Smooth muscle cell (in vitro differentiated cells): Measurements from ENCODE around the gene SUMO4. TPM values are rescaled to one million over a fixed set of nuclear protein-coding genes. Genes with fewer than 3 reads are reported as not detected.
"Not testable (repeated sequence)": the region's sequence is repeated elsewhere in the genome, so short reads cannot be mapped to it uniquely, and the experiment has no call there.

ENCODE experiments used
- DNase-seq: peaks from one replicate; lab custom pipeline; 2025; ENCODE audit not compliant: unreplicated experiment; lab: John Stamatoyannopoulos, UW
- H2AFZ ChIP-seq: fragments of 200-600 bp; sonication (generic); 2 replicates; pipeline ENCODE4 v1.6.0; 2016; ENCODE audit warnings: antibody characterized with exemption, low read depth, mild to moderate bottlenecking
- H3F3A ChIP-seq: fragments of 200-600 bp; sonication (generic); 2 replicates; pipeline ENCODE4 v1.6.0; 2017; ENCODE audit warnings: antibody characterized with exemption, low read depth
- H3K27ac ChIP-seq: fragments of 200-600 bp; sonication (generic); 2 replicates; pipeline ENCODE4 v1.5.1; 2016; ENCODE audit warnings: low read depth, mild to moderate bottlenecking
- H3K27me3 ChIP-seq: fragments of 200-600 bp; sonication (generic); 2 replicates; pipeline ENCODE4 v1.6.1; 2016; ENCODE audit warnings: low read depth, mild to moderate bottlenecking
- H3K36me3 ChIP-seq: fragments of 200-600 bp; sonication (generic); 2 replicates; pipeline ENCODE4 v1.5.1; 2016; ENCODE audit warnings: low read depth
- H3K4me1 ChIP-seq: fragments of 200-600 bp; sonication (generic); 2 replicates; pipeline ENCODE4 v1.5.1; 2016; ENCODE audit warnings: low read depth
- H3K4me2 ChIP-seq: fragments of 200-600 bp; sonication (generic); 2 replicates; pipeline ENCODE4 v1.6.0; 2016; ENCODE audit warnings: mild to moderate bottlenecking
- H3K4me3 ChIP-seq: fragments of 200-600 bp; sonication (generic); 2 replicates; pipeline ENCODE4 v1.5.1; 2016; ENCODE audit warnings: mild to moderate bottlenecking
- H3K79me2 ChIP-seq: fragments of 200-600 bp; sonication (generic); 2 replicates; pipeline ENCODE4 v1.6.0; 2016; ENCODE audit warnings: low read depth, mild to moderate bottlenecking
- H3K9ac ChIP-seq: fragments of 200-600 bp; sonication (generic); 2 replicates; pipeline ENCODE4 v1.6.0; 2016; ENCODE audit warnings: low read depth
- H3K9me3 ChIP-seq: fragments of 200-600 bp; sonication (generic); replicated peaks from 2 replicates; pipeline ENCODE4 v1.5.1; 2016; ENCODE audit warnings: low read depth
- H4K20me1 ChIP-seq: fragments of 200-600 bp; sonication (generic); 2 replicates; pipeline ENCODE4 v1.6.0; 2016; ENCODE audit warnings: low read depth
- WGBS: methylation state at CpG from one replicate; pipeline ENCODE4 v1.1.7; 2016; ENCODE audit warnings: low lambda C conversion rate; 5-methylcytosine and 5-hydroxymethylcytosine counted together
- polyA plus RNA-seq: library from polyadenylated mRNA; unstranded; fragments of >200 nt; fragmentation: Nextera tagmentation; extraction: Ambion mirVana; gene quantifications from 2 replicates; pipeline ENCODE4 v1.2.1, GENCODE V29; 2016
- total RNA-seq: library from RNA; depleted of rRNA; stranded (reverse); fragments of >200 nt; gene quantifications from 2 replicates; pipeline ENCODE4 v1.2.3, GENCODE V29; 2014
- TF ChIP-seq, protein P1 (sequence below): fragments of 200-600 bp; sonication (generic); IDR thresholded peaks from 2 replicates; pipeline ENCODE4 v1.5.1; 2017; ENCODE audit warnings: borderline replicate concordance, mild to moderate bottlenecking, antibody characterized with exemption; ENCODE audit not compliant: insufficient read depth, poor library complexity, severe bottlenecking

SUMO4 gene
- total and polyA plus RNA-seq, 2 experiments from 2014 or later = 0.15 to 1.4 TPM

DNA sequence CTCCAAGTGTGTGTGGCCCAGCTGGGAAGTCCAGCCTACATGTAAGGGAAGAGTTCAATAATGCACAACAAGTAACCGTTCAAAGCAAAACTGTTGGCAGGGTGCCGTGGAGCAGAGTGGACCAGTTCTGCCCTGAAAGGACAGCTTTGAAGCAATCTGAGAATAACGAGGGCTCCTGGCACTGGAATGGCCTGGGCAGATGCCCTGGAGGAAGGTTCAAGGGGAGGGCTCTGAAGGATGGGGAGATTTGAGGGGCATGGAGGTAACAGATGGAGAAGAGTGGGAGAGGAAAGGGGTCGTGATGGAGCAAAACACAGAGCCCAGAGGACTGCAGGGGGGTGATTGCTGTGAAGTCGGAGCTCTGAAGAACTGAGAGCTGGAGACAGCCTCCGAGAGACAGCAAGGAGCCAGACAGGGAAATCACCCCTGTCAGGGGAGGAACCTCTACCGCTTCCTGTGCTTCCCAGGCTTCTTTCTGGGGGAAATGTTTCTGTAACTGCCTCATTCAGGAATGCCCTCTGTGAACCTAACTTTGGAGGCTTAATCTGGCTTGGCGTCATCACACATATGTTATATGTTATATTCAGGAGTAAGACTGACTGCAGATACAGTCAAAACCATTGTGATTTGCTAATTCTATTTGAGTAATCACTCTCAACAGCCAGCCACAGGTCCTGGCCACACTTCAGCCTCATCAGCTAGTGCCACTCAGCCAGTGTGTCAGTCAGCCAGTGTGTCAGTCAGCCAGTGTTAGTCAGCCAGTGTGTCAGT lies 43.5 kb downstream of the SUMO4 start:
- Histone ChIP-seq H3K4me2 (no peak overlapping the region), H3K79me2 (no peaks in the 10 kb centered on the region), H3K9ac (no peak overlapping the region), H3F3A (no peaks in the 10 kb centered on the region), H3K36me3 (no peaks in the 10 kb centered on the region), H2AFZ (no peak overlapping the region), H4K20me1 (no peaks in the 10 kb centered on the region), H3K4me1 (no peaks in the 10 kb centered on the region), H3K27ac (no peak overlapping the region), H3K4me3 (no peak overlapping the region), H3K27me3 (no peaks in the 10 kb centered on the region), H3K9me3 (no peaks in the 10 kb centered on the region)
- WGBS = 80% methylated on average over 8 of the region's 8 CpGs
- TF ChIP-seq, protein P1, sequence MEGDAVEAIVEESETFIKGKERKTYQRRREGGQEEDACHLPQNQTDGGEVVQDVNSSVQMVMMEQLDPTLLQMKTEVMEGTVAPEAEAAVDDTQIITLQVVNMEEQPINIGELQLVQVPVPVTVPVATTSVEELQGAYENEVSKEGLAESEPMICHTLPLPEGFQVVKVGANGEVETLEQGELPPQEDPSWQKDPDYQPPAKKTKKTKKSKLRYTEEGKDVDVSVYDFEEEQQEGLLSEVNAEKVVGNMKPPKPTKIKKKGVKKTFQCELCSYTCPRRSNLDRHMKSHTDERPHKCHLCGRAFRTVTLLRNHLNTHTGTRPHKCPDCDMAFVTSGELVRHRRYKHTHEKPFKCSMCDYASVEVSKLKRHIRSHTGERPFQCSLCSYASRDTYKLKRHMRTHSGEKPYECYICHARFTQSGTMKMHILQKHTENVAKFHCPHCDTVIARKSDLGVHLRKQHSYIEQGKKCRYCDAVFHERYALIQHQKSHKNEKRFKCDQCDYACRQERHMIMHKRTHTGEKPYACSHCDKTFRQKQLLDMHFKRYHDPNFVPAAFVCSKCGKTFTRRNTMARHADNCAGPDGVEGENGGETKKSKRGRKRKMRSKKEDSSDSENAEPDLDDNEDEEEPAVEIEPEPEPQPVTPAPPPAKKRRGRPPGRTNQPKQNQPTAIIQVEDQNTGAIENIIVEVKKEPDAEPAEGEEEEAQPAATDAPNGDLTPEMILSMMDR = no peak
- no peak for DNase-seq

DNA sequence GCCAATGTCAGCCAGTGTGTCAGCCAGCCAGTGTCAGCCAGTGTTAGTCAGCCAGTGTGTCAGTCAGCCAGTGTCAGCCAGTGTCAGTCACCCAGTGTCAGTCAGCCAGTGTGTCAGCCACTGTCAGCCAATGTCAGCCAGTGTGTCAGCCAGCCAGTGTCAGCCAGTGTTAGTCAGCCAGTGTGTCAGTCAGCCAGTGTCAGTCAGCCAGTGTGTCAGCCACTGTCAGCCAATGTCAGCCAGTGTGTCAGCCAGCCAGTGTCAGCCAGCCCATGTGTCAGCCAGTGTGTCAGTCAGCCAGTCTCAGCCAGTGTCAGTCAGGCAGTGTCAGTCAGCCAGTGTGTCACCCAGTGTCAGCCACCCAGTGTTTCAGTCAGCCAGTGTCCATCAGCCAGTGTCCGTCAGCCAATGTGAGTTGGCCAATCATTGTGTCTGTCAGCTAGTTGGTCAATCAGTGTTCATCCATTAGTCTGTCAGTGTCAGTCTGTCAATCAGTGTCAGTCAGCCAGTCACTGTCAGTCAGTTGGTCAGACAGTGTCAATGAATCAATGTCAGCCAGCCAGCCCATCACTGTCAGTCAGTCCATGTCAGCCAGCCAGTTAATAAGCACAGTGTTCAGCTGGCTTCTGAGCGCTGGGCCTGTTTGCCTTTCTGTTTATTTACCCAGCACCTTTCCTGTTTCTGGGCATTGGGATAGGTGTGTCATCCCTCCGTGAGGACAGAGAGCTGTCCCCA lies 44.5 kb downstream of the SUMO4 start:
- H3K36me3 ChIP-seq, DNase-seq, H4K20me1 ChIP-seq, H3F3A ChIP-seq, H2AFZ ChIP-seq, H3K79me2 ChIP-seq, H3K4me3 ChIP-seq, H3K9ac ChIP-seq, H3K4me2 ChIP-seq, H3K27me3 ChIP-seq, H3K27ac ChIP-seq, H3K4me1 ChIP-seq, H3K9me3 ChIP-seq: not testable (repeated sequence)
- WGBS = 81% methylated on average over 3 of the region's 3 CpGs

DNA sequence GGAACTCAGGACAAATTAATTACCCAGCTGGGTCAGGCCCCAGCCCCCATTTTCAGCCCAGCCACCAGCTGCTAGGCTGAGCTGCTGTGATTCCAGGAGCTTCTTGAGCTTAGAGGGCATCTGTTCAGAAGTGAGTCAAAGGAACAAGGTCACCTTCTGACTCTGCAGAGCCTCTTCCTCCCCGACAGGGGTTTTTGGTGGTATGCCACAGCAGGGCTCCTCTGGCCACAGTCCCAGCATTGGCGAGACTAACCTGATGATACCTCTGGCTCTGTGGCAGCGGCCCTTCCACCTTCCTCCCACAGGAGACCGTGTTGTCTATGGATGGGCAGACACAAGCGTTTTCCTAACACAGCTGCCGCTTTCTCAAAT lies 45.0 kb downstream of the SUMO4 start:
- Histone ChIP-seq H3F3A (no peaks in the 10 kb centered on the region), H3K4me2 (no peak overlapping the region), H3K27ac (no peak overlapping the region), H3K9ac (no peak overlapping the region), H3K4me3 (no peak overlapping the region), H4K20me1 (no peaks in the 10 kb centered on the region), H3K36me3 (no peaks in the 10 kb centered on the region), H3K27me3 (no peaks in the 10 kb centered on the region), H2AFZ (no peak overlapping the region), H3K4me1 (no peaks in the 10 kb centered on the region), H3K79me2 (no peaks in the 10 kb centered on the region), H3K9me3 (no peaks in the 10 kb centered on the region)
- no peak for DNase-seq
- 85% methylated on average over 6 of the region's 6 CpGs for WGBS
- TF ChIP-seq, protein P1 = no peak

DNA sequence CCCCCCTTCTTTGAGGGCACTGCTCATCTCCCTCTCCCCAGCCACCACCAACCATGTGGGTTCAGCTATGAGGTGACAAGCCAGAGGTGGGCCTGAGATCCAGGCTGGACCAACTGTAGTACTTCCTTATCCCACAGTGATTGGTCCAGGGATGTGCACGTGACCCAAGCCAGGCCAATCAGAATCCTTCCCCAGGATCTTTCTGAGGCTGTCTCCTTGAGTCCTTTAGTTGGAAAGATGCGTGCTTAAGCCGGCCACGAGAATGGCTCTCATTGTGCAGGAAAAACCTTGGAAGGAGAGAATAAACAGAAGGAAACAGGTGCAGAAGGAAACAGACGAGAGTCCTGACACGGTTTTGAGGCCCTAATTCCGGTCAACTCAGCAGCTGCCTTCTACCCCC lies 45.5 kb downstream of the SUMO4 start:
- Histone ChIP-seq H3K27me3 (peaks cover 5% of the 10 kb centered on the region), H3K9ac (no peak overlapping the region), H4K20me1 (no peaks in the 10 kb centered on the region), H3K27ac (no peak overlapping the region), H3K4me2 (no peak overlapping the region), H2AFZ (no peak overlapping the region), H3K9me3 (no peaks in the 10 kb centered on the region), H3K4me3 (no peak overlapping the region), H3K79me2 (no peaks in the 10 kb centered on the region), H3K4me1 (no peaks in the 10 kb centered on the region), H3K36me3 (no peaks in the 10 kb centered on the region), H3F3A (no peaks in the 10 kb centered on the region)
- no peak for DNase-seq
- WGBS = 96% methylated on average over 7 of the region's 7 CpGs
- TF ChIP-seq, protein P1 = no peak
